Activated gamma-delta T cell treated with anti-CD3 and anti-CD28 coated beads, Interleukin-2, amount 50 U/mL, for 16 hours (primary cell): Measurements from ENCODE around the gene SORL1.
"Not testable (repeated sequence)": the region's sequence is repeated elsewhere in the genome, so short reads cannot be mapped to it uniquely, and the experiment has no call there.

ENCODE experiments used
- DNase-seq: peaks from one replicate; pipeline ENCODE4 v3.0.0-alpha.2; 2020; ENCODE audit warnings: low read depth

The SORL1 gene

DNA sequence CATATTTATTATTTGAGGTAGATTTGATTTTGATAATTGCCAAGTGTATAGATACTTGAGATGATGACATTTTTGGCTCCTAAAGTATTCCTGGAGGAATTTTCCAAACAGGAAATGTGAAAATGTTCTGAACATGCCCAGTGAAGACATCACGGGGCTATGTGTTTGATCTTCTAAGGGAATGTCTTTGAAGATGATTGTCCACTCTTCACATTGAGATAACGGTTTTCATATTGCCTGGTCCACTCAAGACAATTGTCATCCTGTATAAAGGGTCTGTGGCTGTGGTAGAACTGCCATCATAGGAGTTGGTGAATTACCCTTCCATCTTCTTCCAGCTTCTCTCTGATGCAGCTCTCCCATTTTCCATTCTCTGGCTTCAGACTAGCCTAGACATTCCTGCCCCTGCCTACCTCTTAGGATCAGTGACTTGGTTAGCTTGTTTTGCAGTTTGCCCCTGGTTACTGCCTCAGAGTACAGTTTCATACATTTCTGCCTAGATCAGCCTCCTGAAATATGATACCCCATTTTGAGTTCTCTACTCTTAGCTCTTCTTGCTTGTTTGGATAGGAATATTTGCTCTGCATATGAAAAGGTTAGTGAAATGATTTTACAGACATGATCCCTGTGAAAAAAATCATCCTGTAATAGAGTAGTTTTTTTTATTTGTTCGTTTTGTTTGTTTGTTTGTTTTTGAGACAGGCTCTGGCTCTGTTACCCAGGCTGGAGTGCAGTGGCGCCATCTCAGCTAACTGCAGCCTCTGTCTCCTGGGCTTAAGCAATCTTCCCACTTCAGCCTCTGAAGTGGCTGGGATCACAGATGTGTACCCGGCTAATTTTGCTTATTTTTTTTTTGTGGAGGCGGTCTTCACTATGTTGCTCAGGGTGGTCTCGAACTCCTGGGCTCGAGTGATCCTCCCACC lies 112.0 kb downstream of the SORL1 start:
- DNase-seq, result no peak

DNA sequence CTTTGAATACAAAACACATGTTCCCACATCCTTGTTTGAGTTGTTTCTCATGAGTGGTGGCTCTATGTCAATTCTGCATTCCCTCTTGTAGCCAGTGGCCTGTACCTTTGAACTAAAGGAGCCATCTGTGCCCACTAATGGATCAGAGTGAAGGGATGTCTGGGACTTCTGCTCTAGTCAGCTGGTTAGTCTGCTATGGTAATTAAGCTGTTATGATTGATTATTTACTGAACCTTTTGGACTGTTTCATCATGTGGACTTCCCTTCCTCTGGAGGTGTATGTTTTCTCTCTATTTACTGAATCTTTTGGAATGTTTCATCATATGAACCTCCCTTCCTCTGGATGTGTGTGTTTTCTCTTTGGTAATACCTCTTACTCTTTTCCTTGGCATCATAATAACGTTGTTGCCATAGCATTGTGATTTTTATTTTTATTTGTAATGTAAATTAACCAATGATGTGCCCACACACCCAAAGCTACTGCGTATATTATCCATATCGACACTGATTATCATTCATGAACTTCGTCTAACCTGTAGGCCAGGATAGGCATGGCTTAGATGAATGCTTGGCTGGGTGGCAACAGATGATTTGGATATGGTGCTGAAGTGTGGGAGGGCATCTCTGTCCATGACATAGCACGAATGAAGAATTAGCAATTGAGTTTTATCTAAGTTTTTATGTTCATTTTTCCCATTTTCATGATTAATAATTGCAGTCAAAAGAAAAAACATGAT lies 113.0 kb downstream of the SORL1 start:
- no peak for DNase-seq

DNA sequence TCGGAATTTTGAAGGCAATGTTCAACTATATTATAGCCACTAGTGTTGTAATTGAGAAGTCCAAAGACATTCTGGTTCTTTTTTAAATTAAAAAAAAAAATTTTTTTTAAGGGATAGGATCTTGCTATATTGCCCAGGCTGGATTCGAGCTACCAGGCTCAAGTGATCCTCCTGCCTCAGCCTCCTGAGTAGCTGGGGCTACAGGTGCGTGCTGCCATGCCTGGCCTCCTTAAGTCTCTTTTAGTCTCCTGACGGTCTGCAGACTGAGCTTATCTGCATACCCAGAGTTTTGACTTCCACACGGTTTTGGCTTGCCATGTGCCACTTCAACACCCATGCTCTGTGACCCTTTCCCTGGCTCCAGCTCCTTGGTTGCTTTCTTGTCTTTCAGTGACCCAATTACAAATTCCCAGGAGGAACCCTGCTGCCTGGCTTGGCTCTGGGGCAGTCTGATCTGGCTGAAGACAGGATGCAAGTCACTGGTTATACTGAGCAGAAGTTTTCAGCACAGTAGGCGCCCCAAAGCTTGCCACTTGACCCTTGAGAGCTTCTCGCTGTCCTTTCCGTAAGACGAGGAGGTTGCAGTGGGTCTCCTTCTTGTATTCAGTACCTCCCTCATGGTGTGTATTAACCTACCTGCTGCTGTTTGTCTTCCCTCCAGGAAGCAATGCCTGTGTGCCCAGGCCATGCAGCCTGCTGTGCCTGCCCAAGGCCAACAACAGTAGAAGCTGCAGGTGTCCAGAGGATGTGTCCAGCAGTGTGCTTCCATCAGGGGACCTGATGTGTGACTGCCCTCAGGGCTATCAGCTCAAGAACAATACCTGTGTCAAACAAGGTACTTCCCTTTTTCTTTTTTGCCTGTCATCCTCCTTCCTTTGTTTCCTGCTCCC lies 114.4 kb downstream of the SORL1 start:
- DNase-seq, result no peak

- DNase-seq, result no peak
Observed at GRCh38 chr11:121567995-121568394, 115.9 kb downstream of the SORL1 start.

DNA sequence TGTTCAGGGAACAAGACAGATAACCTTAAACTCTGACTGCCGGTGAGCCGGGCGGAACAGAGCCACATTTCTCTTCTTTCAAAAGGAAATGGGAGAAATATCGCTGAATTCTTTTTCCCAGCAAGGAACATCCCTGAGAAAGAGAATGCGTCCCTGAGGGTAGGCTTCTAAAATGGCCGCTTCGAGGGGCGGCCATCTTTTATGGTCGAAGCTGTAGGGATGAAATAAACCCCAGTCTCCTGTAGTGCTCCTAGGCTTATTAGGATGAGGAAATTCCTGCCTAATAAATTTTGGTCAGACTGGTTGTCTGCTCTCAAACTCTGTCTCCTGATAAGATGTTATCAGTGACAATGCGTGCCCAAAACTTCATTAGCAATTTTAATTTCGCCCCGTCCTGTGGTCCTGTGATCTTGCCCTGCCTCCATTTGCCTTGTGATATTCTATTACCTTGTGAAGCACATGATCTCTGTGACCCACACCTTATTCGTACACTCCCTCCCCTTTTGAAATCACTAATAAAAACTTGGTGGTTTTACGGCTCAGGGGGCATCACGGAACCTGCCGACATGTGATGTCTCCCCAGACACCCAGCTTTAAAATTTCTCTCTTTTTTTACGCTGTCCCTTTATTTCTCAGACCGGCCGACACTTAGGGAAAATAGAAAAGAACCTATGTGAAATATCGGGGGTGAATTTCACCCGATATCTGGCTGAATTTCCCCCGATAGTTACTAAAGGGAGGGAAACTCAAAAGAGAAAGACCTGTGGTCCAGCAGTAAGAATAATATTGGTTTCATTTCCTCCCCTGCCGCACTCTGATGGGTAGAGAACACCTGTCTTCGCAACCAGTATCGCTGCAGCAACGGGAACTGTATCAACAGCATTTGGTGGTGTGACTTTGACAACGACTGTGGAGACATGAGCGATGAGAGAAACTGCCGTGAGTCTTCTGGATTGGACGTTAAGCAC lies 117.5 kb downstream of the SORL1 start:
- not testable (repeated sequence) for DNase-seq

DNA sequence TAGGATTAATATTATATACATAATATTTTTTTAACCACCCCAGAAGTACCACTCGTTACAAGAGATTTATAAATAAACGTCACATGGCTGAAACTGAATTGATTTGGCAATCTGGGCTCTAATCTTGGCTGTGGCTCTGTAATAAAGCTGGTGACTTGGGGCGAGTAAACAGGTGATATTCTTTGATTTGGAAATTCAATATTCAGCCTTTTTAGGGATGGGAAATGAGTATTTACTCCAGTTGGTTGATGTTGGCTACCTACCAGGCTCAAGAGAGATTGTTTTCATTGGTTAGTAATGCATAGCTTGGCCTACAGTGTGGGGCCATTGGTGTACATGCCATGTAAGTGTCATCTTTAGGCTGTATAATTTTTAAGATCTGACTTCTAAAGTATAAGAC lies 118.3 kb downstream of the SORL1 start:
- DNase-seq, result no peak

GRCh38 chr11:121571506-121571905 lies 119.4 kb downstream of the SORL1 start:
- DNase-seq, result no peak

GRCh38 chr11:121572571-121573059 lies 120.5 kb downstream of the SORL1 start:
- no peak for DNase-seq

GRCh38 chr11:121574801-121575200 lies 122.7 kb downstream of the SORL1 start:
- DNase-seq, result no peak

GRCh38 chr11:121575250-121575962 lies 123.3 kb downstream of the SORL1 start:
- no peak for DNase-seq

GRCh38 chr11:121575963-121576290 lies 123.8 kb downstream of the SORL1 start:
- no peak for DNase-seq

DNA sequence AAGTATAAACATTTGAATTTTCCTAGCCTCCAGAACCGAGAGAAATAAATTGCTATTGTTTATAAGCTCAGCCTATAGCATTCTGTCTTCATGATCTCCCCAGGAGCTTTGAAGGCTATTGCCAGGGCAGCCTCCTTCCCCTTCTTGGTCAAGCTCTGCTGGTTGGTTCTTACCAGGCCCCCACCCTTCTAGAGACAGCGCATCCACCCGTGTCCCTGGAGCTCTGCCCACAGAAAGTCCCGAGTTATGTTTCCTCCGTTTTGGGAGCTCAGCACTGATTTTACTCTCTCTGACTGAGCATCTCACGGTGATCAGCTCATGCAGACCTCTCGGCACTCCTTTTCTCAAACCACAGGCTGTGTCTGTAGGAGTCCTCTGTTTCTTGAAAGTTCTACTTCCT lies 124.4 kb downstream of the SORL1 start:
- DNase-seq, result no peak

- no peak for DNase-seq
Observed at GRCh38 chr11:121577106-121577848, 125.2 kb downstream of the SORL1 start.

- no peak for DNase-seq
Observed at GRCh38 chr11:121578251-121578976, 126.3 kb downstream of the SORL1 start.

DNA sequence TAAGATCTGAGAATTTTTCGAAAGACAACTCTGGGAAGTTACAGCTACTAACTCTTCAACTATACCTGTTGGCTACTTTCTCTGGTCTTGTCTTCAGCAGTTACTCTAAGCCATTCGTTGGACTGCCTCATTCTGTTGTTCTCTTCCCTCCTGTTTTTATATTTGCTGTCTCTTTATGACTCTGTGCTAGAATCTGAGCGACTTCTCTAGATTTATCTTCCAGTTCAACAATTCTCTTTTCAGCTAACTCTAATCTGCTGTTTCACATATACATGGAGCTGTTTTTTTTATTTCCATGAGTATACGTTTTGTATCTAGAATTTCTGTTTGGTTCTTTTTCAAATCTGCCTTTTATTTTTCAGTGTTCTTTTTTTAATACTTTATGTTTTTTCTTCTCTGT lies 128.0 kb downstream of the SORL1 start:
- DNase-seq, result no peak

- DNase-seq, result no peak
Observed at GRCh38 chr11:121581607-121582006, 129.5 kb downstream of the SORL1 start.

DNA sequence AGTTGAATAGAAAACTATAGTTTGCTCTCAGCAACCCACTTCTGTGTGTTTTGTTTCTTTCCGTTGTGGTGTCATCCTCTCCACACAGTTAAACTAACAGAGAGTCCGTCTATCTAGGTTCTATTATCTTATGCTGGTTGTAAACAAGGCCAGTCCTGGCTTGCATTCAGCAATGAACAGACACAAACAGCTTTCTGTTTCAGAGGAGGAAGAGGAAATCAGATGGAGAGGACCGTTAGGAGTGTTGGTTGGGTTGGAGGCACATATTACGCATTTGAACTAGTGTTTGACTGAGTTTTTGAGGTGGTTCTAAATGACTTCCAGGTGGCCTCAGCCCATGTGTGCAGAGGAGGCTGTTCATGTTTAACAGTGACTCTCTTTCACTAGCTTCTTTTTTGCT lies 130.2 kb downstream of the SORL1 start:
- DNase-seq, result no peak

- DNase-seq, result no peak
Observed at GRCh38 chr11:121583825-121584224, 131.7 kb downstream of the SORL1 start.

- DNase-seq, result no peak
Observed at GRCh38 chr11:121586750-121587149, 134.6 kb downstream of the SORL1 start.
